ENCODE measurements around the gene MINDY4B. TPM values are rescaled to one million over a fixed set of nuclear protein-coding genes. Genes with fewer than 3 reads are reported as not detected.

The MINDY4B gene
- total RNA-seq (2022; extraction: Qiagen RNA extraction; ENCODE audit: low read depth): not detected in 5 replicates

DNA sequence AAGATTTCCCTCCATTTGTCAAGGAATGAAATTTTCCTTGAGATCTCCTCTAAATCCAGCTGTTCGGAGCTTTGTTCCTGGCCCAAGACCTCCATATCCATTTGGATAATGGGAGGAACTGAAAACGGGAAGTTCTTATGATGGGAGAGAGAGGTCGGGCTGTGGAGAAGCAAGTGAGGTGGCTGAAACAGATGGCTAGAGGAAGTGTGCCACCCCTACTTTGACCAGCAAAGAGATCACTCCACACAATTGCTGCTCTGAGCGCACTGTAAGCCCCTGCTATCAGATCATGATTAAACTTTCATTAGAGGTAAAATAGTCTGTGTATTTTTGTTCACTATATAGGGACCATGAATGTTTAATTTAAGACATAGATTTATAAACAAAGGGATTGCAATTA, at the start of gene MINDY4B:
TSS of gene MINDY4B (minus strand) at position 101 of the 400 bp plus-strand sequence. CDS start at position 101, 0 bp downstream.

Other genes starting within 250 kb of the MINDY4B start
- 0.07 to 0.08 TPM in 2 of 5 replicates, not detected in the others for gene ERICH6, start 201.5 kb downstream of the MINDY4B start, total RNA-seq (2022; extraction: Qiagen RNA extraction; ENCODE audit: low read depth)
- 16.2 to 20.6 TPM (median 19.3 TPM) in 5 replicates for gene SIAH2, start 142.3 kb downstream of the MINDY4B start, total RNA-seq (2022; extraction: Qiagen RNA extraction; ENCODE audit: low read depth)
- not detected in 5 replicates for gene CLRN1, start 67.3 kb upstream of the MINDY4B start, total RNA-seq (2022; extraction: Qiagen RNA extraction; ENCODE audit: low read depth)
- 0.30 to 0.72 TPM (median 0.60 TPM) in 5 replicates for gene MED12L, start 180.2 kb upstream of the MINDY4B start, total RNA-seq (2022; extraction: Qiagen RNA extraction; ENCODE audit: low read depth)

Measured in A549 treated with DMSO at 1 μM for 4 hours (cell line).